K562 (cell line): ENCODE measurements around the gene POLD1. TPM values are rescaled to one million over a fixed set of nuclear protein-coding genes. Genes with fewer than 3 reads are reported as not detected.
A peak's percentile ranks its signal among the peaks of the same experiment; 100 is the strongest.

ENCODE experiments used
- ARID2 ChIP-seq: fragments of 450-650 bp; IDR thresholded peaks from 2 replicates; pipeline ENCODE4 v1.6.1; 2017; ENCODE audit warnings: antibody characterized with exemption, mild to moderate bottlenecking
- ATF7 ChIP-seq: fragments of 450-650 bp; IDR thresholded peaks from 2 replicates; pipeline ENCODE4 v1.7.1; 2014; ENCODE audit warnings: mild to moderate bottlenecking, moderate library complexity
- BHLHE40 ChIP-seq: IDR thresholded peaks from 2 replicates; pipeline ENCODE4 v1.6.1; 2011; ENCODE audit warnings: low read length, improper control_type of control experiment
- CHD1 ChIP-seq: fragments of 200-600 bp; sonication (generic); IDR thresholded peaks from one replicate; pipeline ENCODE4 v1.6.1; 2012; ENCODE audit warnings: mild to moderate bottlenecking, moderate library complexity, low read length, inconsistent platforms
- ELK3 ChIP-seq: fragments of 450-650 bp; formaldehyde crosslinking; IDR thresholded peaks from 2 replicates; pipeline ENCODE4 v1.4.0; 2020; ENCODE audit warnings: mild to moderate bottlenecking
- ERF ChIP-seq: fragments of 450-650 bp; formaldehyde crosslinking; IDR thresholded peaks from 2 replicates; pipeline ENCODE4 v1.4.0; 2020; ENCODE audit warnings: mild to moderate bottlenecking, mixed read lengths
- FIP1L1 ChIP-seq: fragments of 200-400 bp; formaldehyde crosslinking; IDR thresholded peaks from 2 replicates; pipeline ENCODE4 v1.6.1; 2018; ENCODE audit warnings: mild to moderate bottlenecking, low read depth, low read length; ENCODE audit not compliant: poor library complexity, severe bottlenecking
- FOXA1 ChIP-seq: fragments of 450-650 bp; IDR thresholded peaks from 2 replicates; pipeline ENCODE4 v1.6.1; 2016; ENCODE audit warnings: mild to moderate bottlenecking, borderline replicate concordance
- FOXK2 ChIP-seq, 2 experiments: fragments of 450-650 bp; IDR thresholded peaks in 1 of 2; conservative IDR thresholded peaks in 1 of 2; 2 replicates each; pipeline ENCODE4 v1.6.1; 2016; ENCODE audit warnings: low read depth in 2 of 2, mild to moderate bottlenecking in 1 of 2
- GTF3C2 ChIP-seq: IDR thresholded peaks from 3 replicates; pipeline ENCODE4 v1.6.1; 2011; ENCODE audit warnings: borderline replicate concordance, mild to moderate bottlenecking, moderate library complexity; ENCODE audit not compliant: insufficient read length; ENCODE audit errors: extremely low read depth
- HDAC1 ChIP-seq, 2 experiments: fragments of 450-650 bp; IDR thresholded peaks; 2 replicates each; pipeline ENCODE4 v1.6.1; 2016 to 2017; ENCODE audit warnings: inconsistent platforms in 1 of 2, mild to moderate bottlenecking in 1 of 2, moderate library complexity in 1 of 2
- HMG20A ChIP-seq: fragments of 450-650 bp; formaldehyde crosslinking; conservative IDR thresholded peaks from 2 replicates; pipeline ENCODE4 v1.4.0; 2020; ENCODE audit warnings: mild to moderate bottlenecking, mixed read lengths
- HNRNPUL1 ChIP-seq: fragments of 200-400 bp; formaldehyde crosslinking; IDR thresholded peaks from 2 replicates; pipeline ENCODE4 v1.6.1; 2017; ENCODE audit warnings: low read length
- MAFK ChIP-seq: IDR thresholded peaks from 2 replicates; pipeline ENCODE4 v1.6.1; 2011; ENCODE audit warnings: low read length, improper control_type of control experiment
- NEUROD1 ChIP-seq: fragments of 150-350 bp; IDR thresholded peaks from 2 replicates; pipeline ENCODE4 v1.6.1; 2014; ENCODE audit warnings: borderline replicate concordance, low read length, low read depth; ENCODE audit not compliant: partially characterized antibody
- NFIC ChIP-seq: fragments of 450-650 bp; IDR thresholded peaks from 2 replicates; pipeline ENCODE4 v1.6.1; 2017; ENCODE audit warnings: mild to moderate bottlenecking, inconsistent platforms
- NFXL1 ChIP-seq: fragments of 450-650 bp; formaldehyde crosslinking; IDR thresholded peaks from 2 replicates; pipeline ENCODE4 v1.4.0; 2021; ENCODE audit warnings: mild to moderate bottlenecking
- NR4A1 ChIP-seq, 2 experiments: fragments of 250-450 bp in 1 of 2; fragments of 450-650 bp in 1 of 2; sonication (Bioruptor Pico) in 1 of 2; IDR thresholded peaks; 2 replicates each; pipeline versions ENCODE4 v1.4.0 to v1.6.1; 2016 to 2020; ENCODE audit warnings: mild to moderate bottlenecking in 2 of 2, missing compliant biosample characterization in 1 of 2, missing genetic modification characterization in 1 of 2, moderate library complexity in 1 of 2
- PREB ChIP-seq: sonication (generic); formaldehyde crosslinking; IDR thresholded peaks from 2 replicates; pipeline ENCODE4 v1.8.1; 2023; ENCODE audit warnings: mild to moderate bottlenecking, missing genetic modification reagents
- ZBTB2 ChIP-seq: fragments of 450-650 bp; IDR thresholded peaks from 2 replicates; pipeline ENCODE4 v1.6.1; 2016; ENCODE audit warnings: antibody characterized with exemption
- ZNF140 ChIP-seq: fragments of 250-450 bp; sonication (Bioruptor Pico); IDR thresholded peaks from 2 replicates; pipeline ENCODE4 v1.8.0; 2021; ENCODE audit warnings: moderate library complexity, mild to moderate bottlenecking, inconsistent platforms
- polyA plus RNA-seq, 8 experiments: library from polyadenylated mRNA; depleted of rRNA in 4 of 8; stranded (reverse) in 5 of 8; unstranded in 3 of 8; fragments of >200 nt; fragmentation: Nextera tagmentation in 2 of 8; fragmentation: Illumina TruSeq in 1 of 8; extraction: Ambion mirVana in 2 of 8; extraction: Trizol in 1 of 8; gene quantifications; 2 replicates each; pipeline versions ENCODE4 v1.2.1 to v1.2.3, GENCODE V29; 2011 to 2014; ENCODE audit warnings: inconsistent platforms in 1 of 8, missing spikeins in 1 of 8
- total RNA-seq, 7 experiments: library from RNA; depleted of rRNA in 6 of 7; stranded (reverse); fragments of >200 nt in 6 of 7; fragmentation: Illumina TruSeq in 2 of 7; extraction: Trizol in 2 of 7; gene quantifications; 2 replicates each; pipeline versions ENCODE4 v1.2.1 to v1.2.3, GENCODE V29; 2011 to 2021; ENCODE audit warnings: low replicate concordance in 1 of 7

The POLD1 gene
- total and polyA plus RNA-seq, 9 of the 15 experiments (the other 6 are each of a cell fraction or from before 2014, with no cell fraction given) = 1.3 to 312 (median 47.8) TPM

GRCh38 chr19:50368649-50369570 lies 15.2 kb upstream of the POLD1 start (continued):
- no peak for TF ChIP-seq ZBTB2
- TF ChIP-seq HNRNPUL1 = no peak
- TF ChIP-seq CHD1 = peak; percentile 70
- no peak for TF ChIP-seq FIP1L1
- no peak for TF ChIP-seq ZNF140 (CRISPR knock-in tag)
- no peak for TF ChIP-seq NR4A1 (CRISPR knock-in tag; IDR thresholded peaks at IDR 0.05)
- TF ChIP-seq NR4A1 (tag; IDR thresholded peaks at IDR 0.05) = 0 out of 2 replicates have a peak, but pooled peaks have one; percentile 26
- TF ChIP-seq ATF7 = no peak
- TF ChIP-seq MAFK = no peak
- peak in 1 of 2 experiments; percentile 57; a peak in 2 of 4 replicates for TF ChIP-seq FOXK2 (conservative IDR thresholded peaks at IDR 0.05 in 1 of 2, IDR thresholded peaks at IDR 0.05 in 1 of 2; ENCODE audit: low read depth in 2 of 2)
- no peak for TF ChIP-seq NFXL1 (CRISPR knock-in tag)
- TF ChIP-seq NFIC = no peak; the same call in 1 of the 2 replicates
- TF ChIP-seq GTF3C2 = no peak
- no peak for TF ChIP-seq HMG20A (CRISPR knock-in tag)
- TF ChIP-seq ARID2 = peak; percentile 37; the same call in 1 of the 2 replicates
- peak in 1 of 2 experiments; percentile 10; a peak in 1 of 4 replicates for TF ChIP-seq HDAC1 (IDR thresholded peaks at IDR 0.05)
- TF ChIP-seq BHLHE40 = peak; percentile 45
- TF ChIP-seq PREB (CRISPR knock-in tag) = no peak
- TF ChIP-seq FOXA1 = no peak
- TF ChIP-seq NEUROD1 = peak; percentile 56
- TF ChIP-seq ELK3 (CRISPR knock-in tag) = no peak
- TF ChIP-seq ERF (CRISPR knock-in tag) = no peak
